K562 (cell line): ENCODE measurements around the gene INTS2. TPM values are rescaled to one million over a fixed set of nuclear protein-coding genes. Genes with fewer than 3 reads are reported as not detected.
"Not testable (repeated sequence)": the region's sequence is repeated elsewhere in the genome, so short reads cannot be mapped to it uniquely, and the experiment has no call there.

Experiments used
- ATAC-seq: fragments of 200-7000 bp; cut with Tn5 transposase; 3 replicates; pipeline ENCODE4 v1.9.1; 2020; ENCODE audit warnings: moderate library complexity
- BruUV-seq: library from RNA; stranded (reverse); fragments of 400-500 nt; replicated peaks from 2 replicates; lab custom pipeline; 2021; lab: Mats Ljungman, UMichigan
- CTCF ChIA-PET: fragments of 300-600 bp; formaldehyde crosslinking; extraction: SDS; loops from one replicate; lab custom pipeline; 2021; ENCODE audit warnings: low intra/inter-chr PET ratio; lab: Yijun Ruan, JAX
- POLR2A ChIA-PET: fragments of 300-600, 350-650 bp; sonication (Branson Sonifier 250); formaldehyde crosslinking; extraction: SDS; loops from one replicate; lab custom pipeline; 2021; ENCODE audit warnings: antibody characterized with exemption, inconsistent platforms; lab: Yijun Ruan, JAX
- DNase-seq, 4 experiments: peaks; one replicate each; pipeline versions ENCODE4 v3.0.0 to v3.0.0-alpha.2; 2011 to 2018; ENCODE audit warnings: low spot score in 3 of 4, mixed read lengths in 3 of 4; ENCODE audit errors: extremely low read depth in 1 of 4
- FAIRE-seq: peaks from 2 replicates; lab custom pipeline; 2011; peaks lifted over from hg19 to GRCh38; lab: Jason Lieb, UNC
- H2AFZ ChIP-seq: 2 replicates; pipeline ENCODE4 v1.6.0; 2011; ENCODE audit warnings: low read depth, low read length, control low read depth, inconsistent platforms
- H3K27ac ChIP-seq: fragments of 200-600 bp; 3 replicates; pipeline ENCODE4 v1.8.0; 2011; ENCODE audit warnings: low read depth, mild to moderate bottlenecking, control low read depth, inconsistent platforms, low read length, moderate library complexity, mixed read lengths; ENCODE audit errors: extremely low read depth
- H3K27me3 ChIP-seq, 2 experiments: fragments of 300-600 bp in 1 of 2; 2 replicates in 1 of 2; 3 replicates in 1 of 2; pipeline versions ENCODE4 v1.6.0 to v1.8.0; 2011; ENCODE audit warnings: inconsistent platforms in 2 of 2, low read length in 2 of 2, mild to moderate bottlenecking in 1 of 2, mixed read lengths in 1 of 2, moderate library complexity in 1 of 2; ENCODE audit not compliant: control insufficient read depth in 2 of 2, insufficient read depth in 2 of 2
- H3K36me3 ChIP-seq: fragments of 300-600 bp; 3 replicates; pipeline ENCODE4 v1.8.0; 2011; ENCODE audit warnings: mild to moderate bottlenecking, low read length, inconsistent platforms; ENCODE audit not compliant: control insufficient read depth, insufficient read depth
- H3K4me1 ChIP-seq, 2 experiments: fragments of 200-600 bp in 1 of 2; replicated peaks in 1 of 2; 2 replicates in 1 of 2; 3 replicates in 1 of 2; pipeline versions ENCODE4 v1.5.1 to v1.8.0; 2011; ENCODE audit warnings: inconsistent platforms in 2 of 2, low read length in 2 of 2, mild to moderate bottlenecking in 1 of 2, mixed read lengths in 1 of 2, moderate library complexity in 1 of 2; ENCODE audit not compliant: control insufficient read depth in 2 of 2, insufficient read depth in 2 of 2
- H3K4me2 ChIP-seq: 2 replicates; pipeline ENCODE4 v1.6.1; 2011; ENCODE audit warnings: low read length, control low read depth, inconsistent platforms, mixed read lengths; ENCODE audit not compliant: insufficient read depth
- H3K4me3 ChIP-seq: fragments of 200-600 bp; sonication (generic), shearing (Covaris generic); 2 replicates; pipeline ENCODE4 v1.5.1; 2016; ENCODE audit warnings: control low read depth, inconsistent platforms
- H3K79me2 ChIP-seq: fragments of 200-600 bp; 3 replicates; pipeline ENCODE4 v1.8.0; 2011; ENCODE audit warnings: low read length, inconsistent platforms; ENCODE audit not compliant: control insufficient read depth, insufficient read depth
- H3K9ac ChIP-seq, 2 experiments: 2 replicates each; pipeline versions ENCODE4 v1.6.0 to v1.6.1; 2011; ENCODE audit warnings: low read depth in 2 of 2, low read length in 2 of 2, control low read depth in 1 of 2, inconsistent platforms in 1 of 2, mild to moderate bottlenecking in 1 of 2, mixed read lengths in 1 of 2; ENCODE audit not compliant: insufficient read depth in 1 of 2
- H3K9me1 ChIP-seq: one replicate; pipeline ENCODE4 v1.6.0; 2011; ENCODE audit warnings: inconsistent platforms, mild to moderate bottlenecking, low read length, moderate library complexity; ENCODE audit not compliant: control insufficient read depth, insufficient read depth
- H3K9me3 ChIP-seq: replicated peaks from 2 replicates; pipeline ENCODE4 v1.5.1; 2011; ENCODE audit warnings: low read depth, low read length, inconsistent platforms; ENCODE audit not compliant: control insufficient read depth, insufficient read depth
- H4K20me1 ChIP-seq: replicated peaks from 2 replicates; pipeline ENCODE4 v1.6.1; 2011; ENCODE audit warnings: low read length, inconsistent platforms, mixed read lengths; ENCODE audit not compliant: control insufficient read depth, insufficient read depth
- EWSR1 ChIP-seq: fragments of 450-650 bp; IDR thresholded peaks from 2 replicates; pipeline ENCODE4 v1.6.1; 2018; ENCODE audit warnings: borderline replicate concordance, mild to moderate bottlenecking, low read depth, moderate library complexity; ENCODE audit not compliant: partially characterized antibody
- SRSF7 ChIP-seq: fragments of 200-400 bp; formaldehyde crosslinking; optimal IDR thresholded peaks from 2 replicates; pipeline ENCODE3; 2017; ENCODE audit warnings: mild to moderate bottlenecking, low read depth, low read length
- ZBTB11 ChIP-seq, 3 experiments: fragments of 200-800 bp in 1 of 3; fragments of 250-450 bp in 1 of 3; fragments of 450-650 bp in 1 of 3; sonication (Bioruptor Pico) in 1 of 3; sonication (Bioruptor generic) in 1 of 3; formaldehyde crosslinking in 1 of 3; IDR thresholded peaks; 2 replicates each; pipeline versions ENCODE4 v1.6.1 to v1.8.0; 2016 to 2022; ENCODE audit warnings: mild to moderate bottlenecking in 2 of 3, missing genetic modification characterization in 2 of 3, missing compliant biosample characterization in 1 of 3, moderate library complexity in 1 of 3
- WGBS: fragments of 100-300 bp; shearing (Covaris generic); methylation state at CpG from one replicate; pipeline ENCODE4 v1.1.6; 2016; ENCODE audit warnings: low coverage, mixed read lengths; ENCODE audit not compliant: insufficient coverage; ENCODE audit errors: missing lambda C conversion rate; 5-methylcytosine and 5-hydroxymethylcytosine counted together
- in situ Hi-C: fragments of 300-500 bp; cut with MboI; formaldehyde crosslinking; loops from 4 replicates; pipeline ENCODE4 v1.15.0; 2018; ENCODE audit warnings: inconsistent platforms, mixed read lengths
- intact Hi-C: fragments of 100-400 bp; cut with micrococcal nuclease; formaldehyde crosslinking; loops from 2 replicates; pipeline ENCODE4 v1.14.2; 2022
- polyA plus RNA-seq, 8 experiments: library from polyadenylated mRNA; depleted of rRNA in 4 of 8; stranded (reverse) in 5 of 8; unstranded in 3 of 8; fragments of >200 nt; fragmentation: Nextera tagmentation in 2 of 8; fragmentation: Illumina TruSeq in 1 of 8; extraction: Ambion mirVana in 2 of 8; extraction: Trizol in 1 of 8; gene quantifications; 2 replicates each; pipeline versions ENCODE4 v1.2.1 to v1.2.3, GENCODE V29; 2011 to 2014; ENCODE audit warnings: inconsistent platforms in 1 of 8, missing spikeins in 1 of 8
- total RNA-seq, 7 experiments: library from RNA; depleted of rRNA in 6 of 7; stranded (reverse); fragments of >200 nt in 6 of 7; fragmentation: Illumina TruSeq in 2 of 7; extraction: Trizol in 2 of 7; gene quantifications; 2 replicates each; pipeline versions ENCODE4 v1.2.1 to v1.2.3, GENCODE V29; 2011 to 2021; ENCODE audit warnings: low replicate concordance in 1 of 7

The INTS2 gene
- total and polyA plus RNA-seq, 9 of the 15 experiments (the other 6 are each of a cell fraction or from before 2014, with no cell fraction given): 4.8 to 24.7 (median 12.8) TPM

GRCh38 chr17:61819265-61819664, 108.5 kb downstream of the INTS2 start:
- H3K27me3 ChIP-seq, H3K9me1 ChIP-seq, DNase-seq, H3K27ac ChIP-seq, H2AFZ ChIP-seq, H3K4me3 ChIP-seq, H3K4me1 ChIP-seq, H3K9ac ChIP-seq, in situ Hi-C loops, intact Hi-C loops, ATAC-seq, H3K79me2 ChIP-seq, H4K20me1 ChIP-seq, H3K4me2 ChIP-seq, BruUV-seq, H3K9me3 ChIP-seq, FAIRE-seq, POLR2A ChIA-PET: not testable (repeated sequence)
- WGBS: 76% methylated on average over 3 of the region's 3 CpGs
- peaks cover 16% of the 10 kb centered on the region for H3K36me3 ChIP-seq
- CTCF ChIA-PET: interaction anchor here (0.7 kb wide), 1 partner anchor 1167 kb away, joined by 3 read pairs; no protein-coding TSS in a partner anchor
- peak; percentile 63 for TF ChIP-seq EWSR1

GRCh38 chr17:61818225-61818624, 109.6 kb downstream of the INTS2 start:
- no peaks in the 10 kb centered on the region for H4K20me1 ChIP-seq

More at GRCh38 chr17:61818225-61818624, 109.6 kb downstream of the INTS2 start:
- FAIRE-seq (no peak), ATAC-seq (no peak)
- intact Hi-C loops (no loop called here), in situ Hi-C loops (no loop called here)
- H2AFZ ChIP-seq: no peak overlapping the region
- no peaks in the 10 kb centered on the region for H3K27me3 ChIP-seq
- CTCF ChIA-PET: no interaction called here
- H3K9ac ChIP-seq: no peak overlapping the region
- H3K79me2 ChIP-seq: no peaks in the 10 kb centered on the region
- no TSS peak for BruUV-seq
- no peaks in the 10 kb centered on the region for H3K9me1 ChIP-seq
- peaks cover 16% of the 10 kb centered on the region for H3K36me3 ChIP-seq
- POLR2A ChIA-PET: no interaction called here
- H3K4me3 ChIP-seq: no peak overlapping the region
- H3K27ac ChIP-seq: no peak overlapping the region
- TF ChIP-seq ZBTB11 (CRISPR knock-in tag; IDR thresholded peaks at IDR 0.05) (peak in 1 of 3 experiments; percentile 93; a peak in 2 of 6 replicates), SRSF7 (no peak)
- TF ChIP-seq, all 486 proteins: peak for 1
- DNase-seq: no peak
- Histone ChIP-seq H3K4me1 (no peaks in the 10 kb centered on the region), H3K9me3 (no peaks in the 10 kb centered on the region), H3K4me2 (no peak overlapping the region)
